Ishikawa (cell line): ENCODE results near the gene ZNF599.

ENCODE experiments used
- CEBPB ChIP-seq: IDR thresholded peaks from 2 replicates; pipeline ENCODE4 v1.6.1; 2012
- CREB1 ChIP-seq: IDR thresholded peaks from 2 replicates; pipeline ENCODE4 v1.6.1; 2012; ENCODE audit warnings: low read depth
- EGR1 ChIP-seq: IDR thresholded peaks from 2 replicates; pipeline ENCODE4 v1.6.1; 2012
- EP300 ChIP-seq: IDR thresholded peaks from 2 replicates; pipeline ENCODE4 v1.6.1; 2012; ENCODE audit warnings: borderline replicate concordance
- FOXM1 ChIP-seq: IDR thresholded peaks from 2 replicates; pipeline ENCODE4 v1.6.1; 2012; ENCODE audit warnings: low read depth, borderline replicate concordance
- MAX ChIP-seq: IDR thresholded peaks from 2 replicates; pipeline ENCODE4 v1.6.1; 2012
- NFIC ChIP-seq: IDR thresholded peaks from 2 replicates; pipeline ENCODE4 v1.6.1; 2012
- RAD21 ChIP-seq: IDR thresholded peaks from 2 replicates; pipeline ENCODE4 v1.6.1; 2012; ENCODE audit warnings: low read depth
- TAF1 ChIP-seq: IDR thresholded peaks from 2 replicates; pipeline ENCODE4 v1.6.1; 2012; ENCODE audit warnings: low read depth, mild to moderate bottlenecking
- TCF12 ChIP-seq: IDR thresholded peaks from 2 replicates; pipeline ENCODE4 v1.6.1; 2012; ENCODE audit warnings: low read depth
- TEAD4 ChIP-seq: IDR thresholded peaks from 2 replicates; pipeline ENCODE4 v1.6.1; 2012
- YY1 ChIP-seq: IDR thresholded peaks from 2 replicates; pipeline ENCODE4 v1.6.1; 2012; ENCODE audit warnings: low read depth
- ZBTB7A ChIP-seq: IDR thresholded peaks from 2 replicates; pipeline ENCODE4 v1.6.1; 2012; ENCODE audit warnings: low read depth
- TF ChIP-seq, protein P1 (sequence below): IDR thresholded peaks from 2 replicates; pipeline ENCODE4 v1.6.1; 2012
- TF ChIP-seq, protein P2 (sequence below): IDR thresholded peaks from 2 replicates; pipeline ENCODE4 v1.6.1; 2012; ENCODE audit warnings: low read depth, mild to moderate bottlenecking

Gene ZNF599

GRCh38 chr19:34804115-34804514 lies 31.1 kb upstream of the ZNF599 start:
- TF ChIP-seq EP300 (no peak), TEAD4 (no peak), FOXM1 (no peak), ZBTB7A (no peak), YY1 (no peak), RAD21 (no peak), CEBPB (no peak), CREB1 (no peak)
- TF ChIP-seq, protein P1, sequence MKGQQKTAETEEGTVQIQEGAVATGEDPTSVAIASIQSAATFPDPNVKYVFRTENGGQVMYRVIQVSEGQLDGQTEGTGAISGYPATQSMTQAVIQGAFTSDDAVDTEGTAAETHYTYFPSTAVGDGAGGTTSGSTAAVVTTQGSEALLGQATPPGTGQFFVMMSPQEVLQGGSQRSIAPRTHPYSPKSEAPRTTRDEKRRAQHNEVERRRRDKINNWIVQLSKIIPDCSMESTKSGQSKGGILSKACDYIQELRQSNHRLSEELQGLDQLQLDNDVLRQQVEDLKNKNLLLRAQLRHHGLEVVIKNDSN = no peak
- TF ChIP-seq, protein P2, sequence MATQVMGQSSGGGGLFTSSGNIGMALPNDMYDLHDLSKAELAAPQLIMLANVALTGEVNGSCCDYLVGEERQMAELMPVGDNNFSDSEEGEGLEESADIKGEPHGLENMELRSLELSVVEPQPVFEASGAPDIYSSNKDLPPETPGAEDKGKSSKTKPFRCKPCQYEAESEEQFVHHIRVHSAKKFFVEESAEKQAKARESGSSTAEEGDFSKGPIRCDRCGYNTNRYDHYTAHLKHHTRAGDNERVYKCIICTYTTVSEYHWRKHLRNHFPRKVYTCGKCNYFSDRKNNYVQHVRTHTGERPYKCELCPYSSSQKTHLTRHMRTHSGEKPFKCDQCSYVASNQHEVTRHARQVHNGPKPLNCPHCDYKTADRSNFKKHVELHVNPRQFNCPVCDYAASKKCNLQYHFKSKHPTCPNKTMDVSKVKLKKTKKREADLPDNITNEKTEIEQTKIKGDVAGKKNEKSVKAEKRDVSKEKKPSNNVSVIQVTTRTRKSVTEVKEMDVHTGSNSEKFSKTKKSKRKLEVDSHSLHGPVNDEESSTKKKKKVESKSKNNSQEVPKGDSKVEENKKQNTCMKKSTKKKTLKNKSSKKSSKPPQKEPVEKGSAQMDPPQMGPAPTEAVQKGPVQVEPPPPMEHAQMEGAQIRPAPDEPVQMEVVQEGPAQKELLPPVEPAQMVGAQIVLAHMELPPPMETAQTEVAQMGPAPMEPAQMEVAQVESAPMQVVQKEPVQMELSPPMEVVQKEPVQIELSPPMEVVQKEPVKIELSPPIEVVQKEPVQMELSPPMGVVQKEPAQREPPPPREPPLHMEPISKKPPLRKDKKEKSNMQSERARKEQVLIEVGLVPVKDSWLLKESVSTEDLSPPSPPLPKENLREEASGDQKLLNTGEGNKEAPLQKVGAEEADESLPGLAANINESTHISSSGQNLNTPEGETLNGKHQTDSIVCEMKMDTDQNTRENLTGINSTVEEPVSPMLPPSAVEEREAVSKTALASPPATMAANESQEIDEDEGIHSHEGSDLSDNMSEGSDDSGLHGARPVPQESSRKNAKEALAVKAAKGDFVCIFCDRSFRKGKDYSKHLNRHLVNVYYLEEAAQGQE = no peak

DNA sequence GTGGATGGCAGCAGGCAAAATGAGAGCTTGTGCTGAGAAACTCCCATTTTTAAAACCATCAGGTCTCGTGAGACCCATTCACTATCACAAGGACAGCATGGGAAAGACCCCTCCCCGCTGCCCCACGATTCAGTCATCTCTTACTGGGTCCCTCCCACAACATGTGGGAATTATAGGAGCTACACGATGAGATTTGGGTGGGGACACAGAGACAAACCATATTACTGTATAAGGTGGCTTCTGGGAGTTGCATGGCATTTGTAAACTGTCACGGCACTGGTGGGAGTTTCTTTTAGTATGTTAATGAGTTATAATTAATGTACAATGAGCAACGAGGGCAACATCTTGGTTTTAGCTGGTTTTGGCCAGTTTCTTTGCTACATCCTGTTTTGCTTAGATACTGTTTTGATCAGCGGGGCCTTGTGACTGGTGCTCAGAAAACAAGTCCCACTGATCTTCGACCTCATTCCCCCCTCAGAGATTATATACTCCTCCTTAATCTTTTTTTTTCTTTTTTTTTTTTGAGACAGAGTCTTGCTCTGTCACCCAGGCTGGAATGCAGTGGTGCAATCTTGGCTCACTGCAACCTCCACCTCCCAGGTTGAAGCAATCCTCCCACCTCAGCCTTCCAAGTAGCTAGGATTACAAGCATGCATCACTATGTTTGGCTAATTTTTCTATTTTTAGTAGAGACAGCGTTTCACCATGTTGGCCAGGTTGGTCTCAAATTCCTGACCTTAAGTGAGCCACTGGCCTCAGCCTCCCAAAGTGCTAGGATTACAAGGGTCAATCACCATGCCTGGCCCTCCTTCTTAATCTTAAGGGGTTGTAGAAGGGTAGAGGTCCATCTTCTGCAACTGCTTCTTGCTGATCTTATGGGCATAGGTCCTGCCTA lies 21.3 kb upstream of the ZNF599 start:
- TF ChIP-seq EP300 (no peak), EGR1 (no peak), TEAD4 (no peak), RAD21 (no peak), YY1 (no peak), FOXM1 (no peak), CEBPB (no peak), TAF1 (no peak), ZBTB7A (no peak), NFIC (no peak)
- TF ChIP-seq, protein P2 = no peak

DNA sequence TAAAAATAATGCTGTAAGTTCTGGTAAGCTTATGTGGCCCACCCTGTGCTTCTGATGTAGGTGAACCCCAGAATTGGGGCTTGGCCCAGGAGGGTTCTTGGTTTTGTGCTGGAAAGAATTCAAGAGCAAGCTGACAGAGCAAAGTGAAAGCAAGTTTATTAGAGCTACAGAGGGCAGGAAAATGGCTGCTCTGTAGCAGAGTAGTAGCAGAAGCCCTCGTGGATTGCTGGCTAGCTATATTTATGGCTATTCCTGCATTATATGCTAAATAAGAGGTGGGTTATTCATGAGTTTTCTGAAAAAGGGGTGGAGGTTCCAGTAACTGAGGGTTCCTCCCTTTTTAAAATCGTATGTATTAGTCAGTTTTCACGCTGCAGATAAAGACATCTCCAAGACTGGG lies 20.6 kb upstream of the ZNF599 start:
- TF ChIP-seq, protein P2 = no peak
- TF ChIP-seq FOXM1 (no peak), EP300 (no peak), TAF1 (no peak), YY1 (no peak), TEAD4 (no peak), CREB1 (no peak), ZBTB7A (no peak), NFIC (no peak), EGR1 (no peak)
- TF ChIP-seq, protein P1 = no peak

- TF ChIP-seq MAX = no peak
- TF ChIP-seq TEAD4 = no peak
- TF ChIP-seq TCF12 = no peak
- TF ChIP-seq ZBTB7A = no peak
- no peak for TF ChIP-seq YY1
- no peak for TF ChIP-seq CREB1
- no peak for TF ChIP-seq TAF1
- no peak for TF ChIP-seq EGR1
- TF ChIP-seq, protein P1 = no peak
- TF ChIP-seq RAD21 = no peak
- TF ChIP-seq NFIC = no peak
- no peak for TF ChIP-seq CEBPB
- no peak for TF ChIP-seq FOXM1
- no peak for TF ChIP-seq EP300
- TF ChIP-seq, protein P2 = no peak
Observed at GRCh38 chr19:34788074-34788473, 15.1 kb upstream of the ZNF599 start.
